ENCODE results near the gene GPR6. TPM values are rescaled to one million over a fixed set of nuclear protein-coding genes. Genes with fewer than 3 reads are reported as not detected.

GPR6 gene
- total and polyA plus RNA-seq, 12 donors = not detected

- ATAC-seq = no peak
- H3K27ac ChIP-seq = no peak overlapping the region
- no peaks in the 10 kb centered on the region for H3K4me1 ChIP-seq
- WGBS, 2 donors = 94 to 97% methylated on average over 2 of the region's 2 CpGs
- no peak for DNase-seq
- no peak for TF ChIP-seq CTCF (IDR thresholded peaks at IDR 0.05)
- H3K4me3 ChIP-seq = no peak overlapping the region
- H3K36me3 ChIP-seq = no peaks in the 10 kb centered on the region
- intact Hi-C loops (cut with DNase I) = no loop called here
- H3K9me3 ChIP-seq = peaks cover 0 to 5% (median 0%) of the 10 kb centered on the region in 11 donors
- peaks cover 0 to 42% (median 33%) of the 10 kb centered on the region in 7 donors for H3K27me3 ChIP-seq
Measured at GRCh38 chr6:109984410-109984809, 6.3 kb downstream of the GPR6 start.

GRCh38 chr6:109987196-109987595, 9.1 kb downstream of the GPR6 start:
- ATAC-seq = no peak
- Histone ChIP-seq H3K27me3 (peaks cover 0 to 14% (median 5%) of the 10 kb centered on the region in 7 donors), H3K9me3 (peaks cover 0 to 9% (median 0%) of the 10 kb centered on the region in 11 donors), H3K4me3 (no peak overlapping the region), H3K4me1 (no peaks in the 10 kb centered on the region), H3K27ac (no peak overlapping the region), H3K36me3 (no peaks in the 10 kb centered on the region)
- no peak for TF ChIP-seq CTCF (IDR thresholded peaks at IDR 0.05)
- intact Hi-C loops (cut with DNase I) = no loop called here
- 84 to 86% methylated on average over 1 of the region's 1 CpG for whole genome bisulfite sequencing, 2 donors
- no peak for DNase-seq

GRCh38 chr6:109991201-109992101, 13.3 kb downstream of the GPR6 start:
- WGBS, 2 donors = 91 to 93% methylated on average over 4 of the region's 4 CpGs

More at GRCh38 chr6:109991201-109992101, 13.3 kb downstream of the GPR6 start:
- ATAC-seq (no peak), DNase-seq (no peak)
- TF ChIP-seq CTCF (IDR thresholded peaks at IDR 0.05) = no peak
- Histone ChIP-seq H3K9me3 (peaks cover 0 to 9% (median 0%) of the 10 kb centered on the region in 11 donors), H3K27ac (no peak overlapping the region), H3K4me1 (no peaks in the 10 kb centered on the region), H3K27me3 (peaks cover 0 to 7% (median 0%) of the 10 kb centered on the region in 7 donors), H3K4me3 (no peak overlapping the region), H3K36me3 (no peaks in the 10 kb centered on the region)
- intact Hi-C loops (cut with DNase I) = no loop called here
